OCI-LY1 (cell line): Measurements from ENCODE around the gene CARD14.

Experiments
- H2AFZ ChIP-seq: fragments of 200-600 bp; sonication (generic), shearing (Covaris generic); 2 replicates; pipeline ENCODE4 v1.6.0; 2014; ENCODE audit warnings: antibody characterized with exemption, mild to moderate bottlenecking, low read length
- H3F3A ChIP-seq: fragments of 200-600 bp; sonication (generic), shearing (Covaris generic); 2 replicates; pipeline ENCODE4 v1.6.0; 2014; ENCODE audit warnings: mild to moderate bottlenecking, antibody characterized with exemption, low read length, moderate library complexity; ENCODE audit not compliant: insufficient read depth
- H3K27ac ChIP-seq: fragments of 200-600 bp; sonication (generic); 2 replicates; pipeline ENCODE4 v1.5.1; 2014; ENCODE audit warnings: low read length, mixed run types, mild to moderate bottlenecking, low read depth; ENCODE audit not compliant: poor library complexity, severe bottlenecking
- H3K27me3 ChIP-seq: fragments of 200-600 bp; sonication (generic); 2 replicates; pipeline ENCODE4 v1.6.0; 2014; ENCODE audit warnings: antibody characterized with exemption, mild to moderate bottlenecking, low read length, moderate library complexity; ENCODE audit not compliant: insufficient read depth
- H3K36me3 ChIP-seq: fragments of 200-600 bp; sonication (generic); 2 replicates; pipeline ENCODE4 v1.6.1; 2014; ENCODE audit warnings: mild to moderate bottlenecking, antibody characterized with exemption, low read length, moderate library complexity, mixed read lengths; ENCODE audit not compliant: insufficient read depth
- H3K4me1 ChIP-seq: fragments of 200-600 bp; sonication (generic); 2 replicates; pipeline ENCODE4 v1.5.1; 2014; ENCODE audit warnings: mild to moderate bottlenecking, low read length, moderate library complexity; ENCODE audit not compliant: insufficient read depth, severe bottlenecking
- H3K4me2 ChIP-seq: fragments of 200-600 bp; sonication (generic), shearing (Covaris generic); 2 replicates; pipeline ENCODE4 v1.6.1; 2014; ENCODE audit warnings: low read length
- H3K4me3 ChIP-seq: fragments of 200-600 bp; sonication (generic); 2 replicates; pipeline ENCODE4 v1.5.1; 2014; ENCODE audit warnings: low read length, low read depth, mild to moderate bottlenecking, mixed read lengths; ENCODE audit not compliant: poor library complexity, severe bottlenecking
- H3K79me2 ChIP-seq: fragments of 200-600 bp; shearing (Covaris generic); 2 replicates; pipeline ENCODE4 v1.6.1; 2016; ENCODE audit warnings: mixed run types, low read length, mixed read lengths; ENCODE audit not compliant: insufficient read depth
- H3K9ac ChIP-seq: fragments of 200-600 bp; sonication (generic), shearing (Covaris generic); 2 replicates; pipeline ENCODE4 v1.6.1; 2014; ENCODE audit warnings: mild to moderate bottlenecking, low read length, mixed read lengths
- H3K9me2 ChIP-seq: fragments of 200-600 bp; sonication (generic), shearing (Covaris generic); 2 replicates; pipeline ENCODE4 v1.6.1; 2014; ENCODE audit warnings: low read depth, mild to moderate bottlenecking, low read length, mixed read lengths
- H3K9me3 ChIP-seq: fragments of 200-600 bp; shearing (Covaris generic); 2 replicates; pipeline ENCODE4 v1.6.1; 2014; ENCODE audit warnings: low read length, mixed read lengths
- H4K20me1 ChIP-seq: fragments of 200-600 bp; sonication (generic), shearing (Covaris generic); 2 replicates; pipeline ENCODE4 v1.6.0; 2016; ENCODE audit warnings: mild to moderate bottlenecking, low read length; ENCODE audit not compliant: insufficient read depth
- EZH2 ChIP-seq: fragments of 200-600 bp; sonication (generic), shearing (Covaris generic); IDR thresholded peaks from 2 replicates; pipeline ENCODE4 v1.8.0; 2017; ENCODE audit warnings: borderline replicate concordance, mixed run types, mild to moderate bottlenecking, antibody characterized with exemption, low read length, moderate library complexity, mixed read lengths
- TF ChIP-seq, protein P1 (sequence below): fragments of 200-600 bp; sonication (generic), shearing (Covaris generic); IDR thresholded peaks from 2 replicates; pipeline ENCODE4 v1.5.1; 2017; ENCODE audit warnings: mild to moderate bottlenecking, antibody characterized with exemption, low read length, moderate library complexity, mixed read lengths

CARD14 gene

DNA sequence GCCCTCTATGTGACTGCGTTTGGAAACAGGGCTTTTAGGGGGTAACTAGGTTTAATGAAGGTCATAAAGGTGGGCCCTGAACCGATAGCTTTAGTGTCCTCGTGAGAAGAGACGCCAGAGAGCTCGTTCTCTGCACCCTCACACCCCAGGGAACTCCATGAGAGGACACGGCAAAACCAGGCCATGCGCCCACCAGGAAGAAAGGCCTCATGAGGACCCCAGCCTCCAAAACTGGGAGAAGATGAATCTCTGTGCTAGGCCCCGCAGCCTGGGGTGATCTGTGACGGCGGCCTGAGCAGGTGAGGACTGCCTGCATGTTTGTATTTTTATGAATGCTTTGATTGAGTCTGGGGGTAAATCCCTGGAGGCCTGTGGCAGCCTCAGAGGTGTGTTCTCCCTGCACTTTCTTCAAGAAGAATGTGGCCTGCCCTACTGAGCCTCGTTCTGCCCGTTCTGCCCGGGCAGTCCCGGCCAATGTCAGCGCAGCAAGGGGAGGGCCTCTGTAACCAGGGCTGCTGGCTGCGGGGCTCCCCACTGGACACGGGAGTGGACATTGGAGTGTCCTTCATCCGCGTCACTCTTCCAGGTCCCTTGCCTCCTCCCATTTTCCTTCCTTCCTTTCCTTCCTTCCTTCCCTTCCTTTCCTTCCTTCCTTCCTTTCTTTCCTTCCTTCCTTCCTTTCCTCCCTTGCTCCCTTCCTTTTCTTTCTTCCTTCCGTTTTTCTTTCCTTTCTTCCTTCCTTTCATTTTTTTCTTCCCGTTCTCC is 84.0 kb downstream of the CARD14 start:
- Histone ChIP-seq H3K36me3 (no peaks in the 10 kb centered on the region), H3K9me2 (no peaks in the 10 kb centered on the region), H3K4me2 (no peak overlapping the region), H3F3A (0 out of 2 replicates have a peak, but pooled peaks cover 4% of the 10 kb centered on the region), H3K27ac (no peak overlapping the region), H3K9me3 (no peaks in the 10 kb centered on the region), H3K9ac (no peak overlapping the region), H4K20me1 (no peaks in the 10 kb centered on the region), H2AFZ (no peak overlapping the region), H3K4me3 (no peak overlapping the region), H3K27me3 (peaks cover 5% of the 10 kb centered on the region; the same call in 1 of the 2 replicates), H3K4me1 (peaks cover 12% of the 10 kb centered on the region), H3K79me2 (no peaks in the 10 kb centered on the region)
- TF ChIP-seq EZH2 = no peak

- H3K9me3 ChIP-seq = no peaks in the 10 kb centered on the region
- no peaks in the 10 kb centered on the region for H3K9me2 ChIP-seq
- H4K20me1 ChIP-seq = no peaks in the 10 kb centered on the region
- peaks cover 5% of the 10 kb centered on the region; the same call in 1 of the 2 replicates for H3K27me3 ChIP-seq
- H3K4me3 ChIP-seq = no peak overlapping the region
- H3K4me2 ChIP-seq = peak overlapping the region; percentile 29; the same call in 1 of the 2 replicates
- H3K79me2 ChIP-seq = no peaks in the 10 kb centered on the region
- H2AFZ ChIP-seq = no peak overlapping the region
- no peak overlapping the region for H3K27ac ChIP-seq
- 0 out of 2 replicates have a peak, but pooled peaks cover 5% of the 10 kb centered on the region for H3F3A ChIP-seq
- no peaks in the 10 kb centered on the region for H3K36me3 ChIP-seq
- TF ChIP-seq, protein P1, sequence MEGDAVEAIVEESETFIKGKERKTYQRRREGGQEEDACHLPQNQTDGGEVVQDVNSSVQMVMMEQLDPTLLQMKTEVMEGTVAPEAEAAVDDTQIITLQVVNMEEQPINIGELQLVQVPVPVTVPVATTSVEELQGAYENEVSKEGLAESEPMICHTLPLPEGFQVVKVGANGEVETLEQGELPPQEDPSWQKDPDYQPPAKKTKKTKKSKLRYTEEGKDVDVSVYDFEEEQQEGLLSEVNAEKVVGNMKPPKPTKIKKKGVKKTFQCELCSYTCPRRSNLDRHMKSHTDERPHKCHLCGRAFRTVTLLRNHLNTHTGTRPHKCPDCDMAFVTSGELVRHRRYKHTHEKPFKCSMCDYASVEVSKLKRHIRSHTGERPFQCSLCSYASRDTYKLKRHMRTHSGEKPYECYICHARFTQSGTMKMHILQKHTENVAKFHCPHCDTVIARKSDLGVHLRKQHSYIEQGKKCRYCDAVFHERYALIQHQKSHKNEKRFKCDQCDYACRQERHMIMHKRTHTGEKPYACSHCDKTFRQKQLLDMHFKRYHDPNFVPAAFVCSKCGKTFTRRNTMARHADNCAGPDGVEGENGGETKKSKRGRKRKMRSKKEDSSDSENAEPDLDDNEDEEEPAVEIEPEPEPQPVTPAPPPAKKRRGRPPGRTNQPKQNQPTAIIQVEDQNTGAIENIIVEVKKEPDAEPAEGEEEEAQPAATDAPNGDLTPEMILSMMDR = no peak
- no peak for TF ChIP-seq EZH2
- H3K4me1 ChIP-seq = peaks cover 15% of the 10 kb centered on the region
- H3K9ac ChIP-seq = 0 out of 2 replicates have a peak overlapping the region, but pooled peaks have one; percentile 18
Measured at GRCh38 chr17:80254396-80255251, 84.8 kb downstream of the CARD14 start.

GRCh38 chr17:80256034-80256350 is 86.2 kb downstream of the CARD14 start:
- Histone ChIP-seq H3K4me3 (no peak overlapping the region), H3K79me2 (no peaks in the 10 kb centered on the region), H3K9me2 (no peaks in the 10 kb centered on the region), H3K4me1 (peaks cover 22% of the 10 kb centered on the region), H3K9me3 (no peaks in the 10 kb centered on the region), H3K4me2 (no peak overlapping the region), H3K9ac (no peak overlapping the region), H4K20me1 (no peaks in the 10 kb centered on the region), H3K27me3 (peaks cover 5% of the 10 kb centered on the region; the same call in 1 of the 2 replicates), H3K36me3 (no peaks in the 10 kb centered on the region), H2AFZ (no peak overlapping the region), H3F3A (0 out of 2 replicates have a peak, but pooled peaks cover 5% of the 10 kb centered on the region), H3K27ac (no peak overlapping the region)
- TF ChIP-seq, protein P1 = no peak
- no peak for TF ChIP-seq EZH2
